Measurements from ENCODE around the gene CRACR2B.

CRACR2B gene

GRCh38 chr11:863023-863909 lies 35.5 kb downstream of the CRACR2B start:
- Histone ChIP-seq H3K36me3 (ENCODE audit: control insufficient read depth, insufficient read depth, low read length) (no peaks in the 10 kb centered on the region), H3K27ac (ENCODE audit: insufficient read depth, low read depth, low read length, poor library complexity, severe bottlenecking) (no peak overlapping the region), H3K4me3 (ENCODE audit: insufficient read depth, low read depth, low read length) (no peak overlapping the region), H3K27me3 (ENCODE audit: control insufficient read depth, insufficient read depth, low read length, poor library complexity, severe bottlenecking) (no peaks in the 10 kb centered on the region), H3K4me1 (ENCODE audit: control insufficient read depth, insufficient read depth, low read length) (peaks cover 35% of the 10 kb centered on the region), H3K9me3 (ENCODE audit: control insufficient read depth, low read length) (no peaks in the 10 kb centered on the region)
- 49 to 55% methylated on average over 23 to 24 of the region's 24 CpGs for WGBS, 2 experiments

GRCh38 chr11:863910-864827 lies 36.5 kb downstream of the CRACR2B start:
- 93 to 95% methylated on average over 31 of the region's 31 CpGs for WGBS, 2 experiments
- Histone ChIP-seq H3K27me3 (ENCODE audit: control insufficient read depth, insufficient read depth, low read length, poor library complexity, severe bottlenecking) (no peaks in the 10 kb centered on the region), H3K4me1 (ENCODE audit: control insufficient read depth, insufficient read depth, low read length) (peaks cover 35% of the 10 kb centered on the region), H3K36me3 (ENCODE audit: control insufficient read depth, insufficient read depth, low read length) (no peaks in the 10 kb centered on the region), H3K27ac (ENCODE audit: insufficient read depth, low read depth, low read length, poor library complexity, severe bottlenecking) (no peak overlapping the region), H3K9me3 (ENCODE audit: control insufficient read depth, low read length) (no peaks in the 10 kb centered on the region), H3K4me3 (ENCODE audit: insufficient read depth, low read depth, low read length) (no peak overlapping the region)

DNA sequence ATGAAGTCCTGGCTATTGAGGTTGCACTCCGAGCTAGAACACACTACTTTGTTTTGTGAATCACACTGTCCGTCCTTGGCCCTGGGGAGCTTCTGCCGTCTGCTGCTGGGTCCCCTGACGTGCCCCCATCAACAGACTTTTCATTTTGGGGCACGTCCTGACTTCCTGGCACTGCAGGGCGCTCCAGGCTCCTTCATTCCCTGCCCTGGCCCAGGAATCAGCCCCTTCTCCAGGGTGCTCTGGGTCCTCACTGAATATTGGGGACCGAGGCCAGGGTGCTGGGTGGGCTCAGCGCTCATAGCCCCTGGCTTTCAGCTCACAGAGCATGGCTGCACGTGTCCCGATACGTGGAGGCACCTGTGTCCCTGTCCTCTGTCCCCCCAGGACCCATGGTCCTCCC lies 37.2 kb downstream of the CRACR2B start:
- peaks cover 32% of the 10 kb centered on the region for H3K4me1 ChIP-seq (ENCODE audit: control insufficient read depth, insufficient read depth, low read length)
- H3K9me3 ChIP-seq (ENCODE audit: control insufficient read depth, low read length), result no peaks in the 10 kb centered on the region
- H3K4me3 ChIP-seq (ENCODE audit: insufficient read depth, low read depth, low read length), result no peak overlapping the region
- no peak overlapping the region for H3K27ac ChIP-seq (ENCODE audit: insufficient read depth, low read depth, low read length, poor library complexity, severe bottlenecking)
- 91 to 93% methylated on average over 11 of the region's 11 CpGs for WGBS, 2 experiments
- H3K27me3 ChIP-seq (ENCODE audit: control insufficient read depth, insufficient read depth, low read length, poor library complexity, severe bottlenecking), result no peaks in the 10 kb centered on the region
- H3K36me3 ChIP-seq (ENCODE audit: control insufficient read depth, insufficient read depth, low read length), result no peaks in the 10 kb centered on the region

- 90% methylated on average over 41 of the region's 41 CpGs for WGBS, 2 experiments
- no peaks in the 10 kb centered on the region for H3K36me3 ChIP-seq (ENCODE audit: control insufficient read depth, insufficient read depth, low read length)
- no peaks in the 10 kb centered on the region for H3K27me3 ChIP-seq (ENCODE audit: control insufficient read depth, insufficient read depth, low read length, poor library complexity, severe bottlenecking)
- H3K4me1 ChIP-seq (ENCODE audit: control insufficient read depth, insufficient read depth, low read length), result peaks cover 23% of the 10 kb centered on the region
- H3K9me3 ChIP-seq (ENCODE audit: control insufficient read depth, low read length), result no peaks in the 10 kb centered on the region
- no peak overlapping the region for H3K4me3 ChIP-seq (ENCODE audit: insufficient read depth, low read depth, low read length)
- H3K27ac ChIP-seq (ENCODE audit: insufficient read depth, low read depth, low read length, poor library complexity, severe bottlenecking), result no peak overlapping the region
Measured at GRCh38 chr11:865462-866430, 38.0 kb downstream of the CRACR2B start.

DNA sequence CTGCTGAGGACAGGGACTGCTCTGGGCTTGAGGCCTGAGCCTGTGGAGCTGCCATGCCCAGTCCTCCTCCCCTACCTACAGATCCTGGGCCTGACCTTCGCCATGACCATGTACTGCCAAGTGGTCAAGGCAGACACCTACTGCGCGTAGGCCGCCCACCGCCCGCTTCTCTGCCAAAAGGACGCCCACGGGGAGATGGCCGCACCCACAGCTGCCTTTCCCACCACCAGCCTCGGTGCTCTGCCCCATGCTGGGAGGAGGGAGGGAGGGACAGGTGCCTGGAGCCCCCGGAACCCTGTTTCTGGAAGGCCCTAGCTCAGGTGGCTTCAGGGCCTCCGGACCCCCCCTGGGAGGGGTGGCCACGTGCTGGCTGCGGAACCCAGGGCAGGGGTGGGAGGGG lies 38.8 kb downstream of the CRACR2B start:
- 92% methylated on average over 14 of the region's 14 CpGs for WGBS, 2 experiments
- Histone ChIP-seq H3K27ac (ENCODE audit: insufficient read depth, low read depth, low read length, poor library complexity, severe bottlenecking) (no peak overlapping the region), H3K27me3 (ENCODE audit: control insufficient read depth, insufficient read depth, low read length, poor library complexity, severe bottlenecking) (no peaks in the 10 kb centered on the region), H3K4me1 (ENCODE audit: control insufficient read depth, insufficient read depth, low read length) (peaks cover 21% of the 10 kb centered on the region), H3K4me3 (ENCODE audit: insufficient read depth, low read depth, low read length) (no peak overlapping the region), H3K9me3 (ENCODE audit: control insufficient read depth, low read length) (no peaks in the 10 kb centered on the region), H3K36me3 (ENCODE audit: control insufficient read depth, insufficient read depth, low read length) (no peaks in the 10 kb centered on the region)

DNA sequence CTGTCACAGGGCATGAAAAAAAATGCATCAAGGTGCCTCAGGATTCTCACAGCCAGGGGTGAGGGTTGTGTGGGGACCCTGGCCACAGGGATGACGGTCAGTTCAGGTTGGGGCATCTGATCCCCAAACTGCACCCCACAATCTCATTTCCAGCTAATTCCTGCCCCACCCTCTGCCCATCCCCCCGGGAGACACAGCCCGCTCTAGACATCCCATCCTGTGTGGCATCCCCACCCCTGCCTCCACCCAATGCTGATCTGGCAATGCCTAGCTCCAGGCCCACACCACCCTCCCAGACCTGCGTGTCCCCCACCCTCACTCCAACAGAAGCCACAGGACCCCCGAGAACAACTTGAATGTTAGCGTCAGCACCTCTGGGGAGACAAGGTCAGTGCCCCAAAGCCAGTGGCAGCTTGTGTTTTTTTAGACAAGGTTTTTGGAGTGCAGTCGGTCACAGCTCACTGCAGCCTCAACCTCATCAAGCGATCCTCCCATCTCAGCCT lies 40.2 kb downstream of the CRACR2B start:
- Histone ChIP-seq H3K4me1 (ENCODE audit: control insufficient read depth, insufficient read depth, low read length) (peaks cover 10% of the 10 kb centered on the region), H3K36me3 (ENCODE audit: control insufficient read depth, insufficient read depth, low read length) (no peaks in the 10 kb centered on the region), H3K27ac (ENCODE audit: insufficient read depth, low read depth, low read length, poor library complexity, severe bottlenecking) (no peak overlapping the region), H3K4me3 (ENCODE audit: insufficient read depth, low read depth, low read length) (no peak overlapping the region), H3K9me3 (ENCODE audit: control insufficient read depth, low read length) (no peaks in the 10 kb centered on the region), H3K27me3 (ENCODE audit: control insufficient read depth, insufficient read depth, low read length, poor library complexity, severe bottlenecking) (no peaks in the 10 kb centered on the region)
- WGBS, 2 experiments, result 92 to 93% methylated on average over 8 of the region's 8 CpGs

DNA sequence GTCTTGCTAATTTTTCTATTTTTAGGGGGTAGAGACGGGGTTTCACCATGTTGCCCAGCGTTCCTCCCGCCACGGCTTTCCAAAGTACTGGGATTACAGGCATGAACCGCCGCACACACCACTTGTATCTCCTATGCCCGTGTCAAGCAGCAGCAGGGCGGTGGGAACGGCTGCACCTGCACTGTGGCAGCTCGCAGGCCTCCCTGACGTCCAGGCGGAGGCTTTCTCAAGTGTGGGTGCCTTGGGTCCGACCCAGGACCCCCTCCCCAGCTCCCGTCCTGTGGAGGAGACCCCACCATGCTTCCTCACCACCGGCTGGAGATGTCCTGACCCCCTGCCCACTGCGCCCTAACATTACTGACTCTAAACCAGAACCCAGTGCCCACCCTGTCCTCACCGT lies 40.7 kb downstream of the CRACR2B start:
- Histone ChIP-seq H3K27ac (ENCODE audit: insufficient read depth, low read depth, low read length, poor library complexity, severe bottlenecking) (no peak overlapping the region), H3K9me3 (ENCODE audit: control insufficient read depth, low read length) (no peaks in the 10 kb centered on the region), H3K4me3 (ENCODE audit: insufficient read depth, low read depth, low read length) (no peak overlapping the region), H3K4me1 (ENCODE audit: control insufficient read depth, insufficient read depth, low read length) (peaks cover 5% of the 10 kb centered on the region), H3K36me3 (ENCODE audit: control insufficient read depth, insufficient read depth, low read length) (no peaks in the 10 kb centered on the region), H3K27me3 (ENCODE audit: control insufficient read depth, insufficient read depth, low read length, poor library complexity, severe bottlenecking) (no peaks in the 10 kb centered on the region)
- 94 to 95% methylated on average over 17 of the region's 17 CpGs for WGBS, 2 experiments

DNA sequence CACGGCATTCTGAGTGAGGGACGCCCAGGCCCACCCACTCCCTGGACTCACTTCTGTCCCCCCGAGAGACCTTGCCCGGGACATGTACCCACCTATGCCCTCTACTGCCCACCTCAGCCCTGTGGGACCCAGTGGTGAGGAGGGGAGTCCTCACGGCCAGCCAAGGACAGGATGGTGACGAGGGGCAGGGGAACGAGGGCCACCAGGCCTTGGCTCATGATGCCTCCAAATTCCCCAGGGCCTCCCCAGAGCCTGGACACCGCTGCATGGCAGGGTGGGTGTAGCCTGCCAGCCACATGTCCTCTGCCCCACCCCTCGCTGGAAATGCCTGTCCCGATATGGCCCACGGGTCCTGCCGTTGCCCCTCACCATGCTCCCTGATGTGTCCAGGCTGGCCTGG lies 41.1 kb downstream of the CRACR2B start:
- H3K27ac ChIP-seq (ENCODE audit: insufficient read depth, low read depth, low read length, poor library complexity, severe bottlenecking), result no peak overlapping the region
- no peaks in the 10 kb centered on the region for H3K27me3 ChIP-seq (ENCODE audit: control insufficient read depth, insufficient read depth, low read length, poor library complexity, severe bottlenecking)
- no peaks in the 10 kb centered on the region for H3K36me3 ChIP-seq (ENCODE audit: control insufficient read depth, insufficient read depth, low read length)
- 88 to 89% methylated on average over 12 of the region's 12 CpGs for WGBS, 2 experiments
- H3K4me1 ChIP-seq (ENCODE audit: control insufficient read depth, insufficient read depth, low read length), result peaks cover under 1% of the 10 kb centered on the region
- no peak overlapping the region for H3K4me3 ChIP-seq (ENCODE audit: insufficient read depth, low read depth, low read length)
- H3K9me3 ChIP-seq (ENCODE audit: control insufficient read depth, low read length), result no peaks in the 10 kb centered on the region

DNA sequence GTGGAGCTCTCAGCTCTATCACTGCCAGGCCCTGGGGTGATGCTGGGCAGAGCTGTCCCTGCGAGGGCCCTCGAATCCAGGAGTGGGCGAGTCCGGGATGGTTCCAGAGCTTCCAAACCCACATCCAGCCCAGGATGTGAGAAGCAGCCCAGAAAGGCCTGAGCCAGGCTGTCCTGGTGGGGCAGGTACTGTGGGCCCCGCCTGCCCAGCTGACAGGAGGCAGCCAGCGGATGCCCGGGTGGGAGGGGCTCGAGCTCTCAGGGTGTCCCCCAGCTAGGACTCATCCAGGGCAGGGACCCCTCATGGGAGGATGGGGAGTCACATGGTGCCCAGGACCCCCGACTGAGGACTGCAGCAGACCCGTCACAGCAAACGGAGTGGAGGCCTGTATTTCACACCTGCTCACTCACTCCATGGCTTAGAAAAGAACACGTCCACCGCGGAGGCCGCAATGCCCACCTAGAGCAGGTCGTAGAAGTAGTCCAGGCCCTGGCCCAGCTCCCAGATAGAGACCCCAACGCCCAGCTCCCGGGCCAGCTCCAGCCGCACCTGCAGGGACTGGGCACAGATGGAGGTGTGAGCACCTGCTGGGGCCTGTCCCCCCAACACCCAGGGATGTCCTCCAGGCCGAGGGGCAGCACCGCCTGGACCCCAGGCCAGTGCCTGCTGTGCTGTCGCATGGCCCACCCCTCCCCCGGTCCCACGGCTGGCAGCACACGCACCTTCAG lies 41.8 kb downstream of the CRACR2B start:
- Histone ChIP-seq H3K4me1 (ENCODE audit: control insufficient read depth, insufficient read depth, low read length) (no peaks in the 10 kb centered on the region), H3K9me3 (ENCODE audit: control insufficient read depth, low read length) (no peaks in the 10 kb centered on the region), H3K36me3 (ENCODE audit: control insufficient read depth, insufficient read depth, low read length) (no peaks in the 10 kb centered on the region), H3K4me3 (ENCODE audit: insufficient read depth, low read depth, low read length) (no peak overlapping the region), H3K27me3 (ENCODE audit: control insufficient read depth, insufficient read depth, low read length, poor library complexity, severe bottlenecking) (no peaks in the 10 kb centered on the region), H3K27ac (ENCODE audit: insufficient read depth, low read depth, low read length, poor library complexity, severe bottlenecking) (no peak overlapping the region)
- 81 to 85% methylated on average over 25 of the region's 25 CpGs for whole genome bisulfite sequencing, 2 experiments

All from ectodermal cell (in vitro differentiated cells).